Coronary artery (tissue), 2 donors: ENCODE measurements around the gene IDUA.
"Not testable (repeated sequence)": the region's sequence is repeated elsewhere in the genome, so short reads cannot be mapped to it uniquely, and the experiment has no call there.

Experiments
- DNase-seq: peaks from one replicate; pipeline ENCODE4 v3.0.0-alpha.2; 2017; ENCODE audit warnings: low spot score
- H3K27ac ChIP-seq, 2 donors: fragments of 200-600 bp; sonication (generic); one replicate each; pipeline ENCODE4 v1.5.1; 2016 to 2019
- H3K4me3 ChIP-seq: fragments of 200-600 bp; sonication (generic); 2 replicates; pipeline ENCODE4 v1.5.1; 2016; ENCODE audit warnings: mild to moderate bottlenecking, moderate library complexity
- CTCF ChIP-seq: fragments of 200-600 bp; sonication (generic); IDR thresholded peaks from one replicate; pipeline ENCODE4 v1.5.1; 2019; ENCODE audit warnings: antibody characterized with exemption

IDUA gene

GRCh38 chr4:997375-998071, 10.7 kb downstream of the IDUA start:
- no peak for TF ChIP-seq CTCF
- H3K4me3 ChIP-seq, result peak overlapping the region; percentile 63
- DNase-seq, result no peak
- no peak overlapping the region for H3K27ac ChIP-seq

GRCh38 chr4:998096-998691, 11.3 kb downstream of the IDUA start:
- no peak overlapping the region for H3K27ac ChIP-seq
- DNase-seq, result no peak
- no peak for TF ChIP-seq CTCF
- H3K4me3 ChIP-seq, result no peak overlapping the region

GRCh38 chr4:999240-999863, 12.5 kb downstream of the IDUA start:
- H3K4me3 ChIP-seq, H3K27ac ChIP-seq, DNase-seq: not testable (repeated sequence)

- no peak for TF ChIP-seq CTCF
- DNase-seq, result no peak
- H3K27ac ChIP-seq, result no peak overlapping the region
- no peak overlapping the region for H3K4me3 ChIP-seq
Observed at GRCh38 chr4:999882-1000425, 13.1 kb downstream of the IDUA start.

GRCh38 chr4:1000686-1001260, 13.9 kb downstream of the IDUA start:
- DNase-seq, result no peak
- Histone ChIP-seq H3K4me3 (no peak overlapping the region), H3K27ac (no peak overlapping the region)
- no peak for TF ChIP-seq CTCF

GRCh38 chr4:1001561-1002130, 14.8 kb downstream of the IDUA start:
- Histone ChIP-seq H3K27ac (no peak overlapping the region), H3K4me3 (no peak overlapping the region)
- no peak for TF ChIP-seq CTCF
- DNase-seq, result no peak

GRCh38 chr4:1002131-1002630, 15.3 kb downstream of the IDUA start:
- Histone ChIP-seq H3K27ac (no peak overlapping the region), H3K4me3 (peak overlapping the region; percentile 48)
- TF ChIP-seq CTCF, result no peak
- DNase-seq, result no peak
